Middle frontal gyrus (tissue), 1 donor: ENCODE data around the gene DOCK4.

ENCODE experiments used
- DNase-seq: peaks from one replicate; pipeline ENCODE4 v3.0.0-alpha.2; 2015; ENCODE audit warnings: low spot score; ENCODE audit errors: extremely low spot score

Gene DOCK4

DNA sequence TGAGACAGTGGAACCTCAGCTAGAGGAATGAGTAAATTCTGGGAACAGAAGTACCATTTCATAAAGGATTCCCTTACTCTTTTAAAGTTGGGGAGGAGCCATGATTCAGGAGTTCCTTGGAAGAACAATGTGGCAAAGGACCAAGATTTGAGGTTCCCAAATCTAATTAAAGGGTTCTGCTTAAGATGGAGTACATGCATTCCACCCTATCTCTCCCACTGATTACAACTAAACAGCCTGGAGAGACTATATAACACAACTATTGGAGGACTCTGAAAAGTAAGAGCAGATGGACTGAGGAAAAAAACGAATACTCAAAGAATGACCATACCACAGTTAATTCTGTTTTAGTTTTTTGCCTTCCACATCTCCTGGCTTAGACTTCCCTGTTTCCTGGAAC lies 431.0 kb downstream of the DOCK4 start:
- DNase-seq: no peak

- no peak for DNase-seq
Observed at GRCh38 chr7:111772716-111773115, 433.5 kb downstream of the DOCK4 start.

GRCh38 chr7:111771638-111772037 lies 434.6 kb downstream of the DOCK4 start:
- no peak for DNase-seq

DNA sequence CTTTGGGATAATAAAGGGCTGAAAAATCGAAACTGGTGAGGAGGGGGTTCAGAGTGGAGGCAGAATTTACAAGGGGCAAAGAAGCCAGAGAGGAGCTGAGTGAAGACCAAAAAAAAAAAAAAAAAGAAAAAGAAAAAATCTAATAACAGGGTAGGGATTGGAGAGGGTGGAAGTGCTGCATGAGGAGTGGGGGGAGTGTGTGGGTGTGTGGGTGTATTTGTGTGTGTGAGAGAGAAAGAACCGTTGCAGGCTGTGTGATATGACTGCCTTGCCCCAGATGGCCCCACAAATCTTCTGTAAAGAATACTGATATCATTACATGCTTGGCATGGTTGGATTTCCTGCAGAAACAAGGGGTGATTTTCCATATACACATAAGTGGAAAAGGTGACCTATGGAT lies 436.1 kb downstream of the DOCK4 start:
- no peak for DNase-seq

DNA sequence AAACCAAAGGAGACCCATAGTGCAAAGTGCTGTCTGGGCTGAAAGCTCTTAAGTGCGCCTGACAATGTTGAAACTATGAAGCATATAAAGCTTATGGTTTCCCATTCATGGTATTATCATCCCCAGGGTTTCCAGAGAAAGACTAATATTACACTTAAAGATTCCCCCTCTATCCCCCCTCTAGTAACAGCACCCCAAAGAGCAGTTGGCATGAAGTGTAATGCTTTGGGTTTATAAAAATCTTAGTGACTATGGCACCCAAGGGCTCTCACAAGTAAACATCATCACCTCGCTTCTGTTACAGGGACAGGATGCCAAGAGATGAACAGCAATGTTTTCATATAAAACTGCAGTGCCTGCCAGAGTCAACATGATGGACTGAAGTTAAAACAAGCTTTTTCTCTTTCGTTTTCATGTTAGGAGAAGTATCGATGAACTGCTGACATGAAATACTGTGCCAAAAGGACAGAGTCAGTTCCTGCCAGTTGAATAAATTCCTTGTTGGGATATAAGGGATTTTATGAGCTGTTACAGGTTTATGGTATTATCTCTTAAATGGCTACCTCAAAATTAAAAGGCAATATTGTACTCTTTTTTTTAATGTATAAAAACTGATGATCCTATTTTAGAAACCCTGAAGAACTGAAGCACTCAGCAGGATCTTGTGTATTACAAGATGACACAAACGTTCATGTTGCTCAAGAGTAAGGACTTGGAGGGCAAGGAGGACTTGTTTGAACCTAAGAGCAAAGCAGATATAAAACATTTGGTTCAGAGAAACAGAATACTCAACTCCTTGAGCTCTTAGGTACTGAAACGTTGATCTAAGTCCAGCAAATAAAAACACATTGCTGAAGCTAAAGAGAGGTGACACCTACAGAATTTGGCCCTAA lies 440.2 kb downstream of the DOCK4 start:
- no peak for DNase-seq

GRCh38 chr7:111763221-111763801 lies 442.9 kb downstream of the DOCK4 start:
- DNase-seq: no peak

- DNase-seq: no peak
Observed at GRCh38 chr7:111762799-111763198, 443.4 kb downstream of the DOCK4 start.

DNA sequence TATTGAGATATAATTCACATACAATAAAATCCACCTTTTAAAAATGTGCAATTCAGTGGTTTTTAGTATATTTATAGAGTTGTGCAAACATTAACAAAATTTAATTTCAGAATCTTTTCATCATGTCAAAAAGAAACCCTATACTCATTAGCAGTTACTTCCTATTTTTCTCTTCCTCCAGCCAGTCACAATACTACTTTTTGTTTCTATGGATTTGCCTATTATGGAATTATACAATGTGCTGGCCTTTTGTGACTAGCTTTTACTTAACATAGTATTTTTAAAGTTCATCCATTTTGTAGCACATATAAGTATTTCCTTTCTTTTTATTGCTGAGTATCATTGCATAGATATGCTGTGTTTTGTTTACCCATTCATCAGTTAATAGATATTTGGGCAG lies 444.0 kb downstream of the DOCK4 start:
- no peak for DNase-seq

GRCh38 chr7:111760043-111760442 lies 446.2 kb downstream of the DOCK4 start:
- no peak for DNase-seq

DNA sequence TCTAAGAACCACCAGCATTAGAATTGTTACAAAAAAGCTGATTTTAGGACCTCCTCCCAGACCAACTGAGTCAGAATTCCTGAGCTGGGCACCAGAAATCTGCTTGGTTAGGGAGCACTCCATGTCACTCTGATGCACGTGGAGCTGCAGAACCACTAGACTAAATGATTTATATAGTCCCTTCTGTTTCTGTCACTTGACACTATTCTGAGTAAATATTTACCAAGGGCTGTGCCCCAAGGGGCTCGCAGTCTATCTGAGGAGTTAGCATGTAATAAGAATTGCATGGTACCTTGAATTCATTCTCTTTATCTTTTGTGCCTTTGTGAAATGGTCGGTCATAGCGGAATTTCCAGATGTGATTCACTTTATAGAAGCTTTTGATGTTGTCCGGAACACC lies 447.9 kb downstream of the DOCK4 start:
- no peak for DNase-seq

GRCh38 chr7:111756687-111757178 lies 449.5 kb downstream of the DOCK4 start:
- peak; percentile 74 for DNase-seq

DNA sequence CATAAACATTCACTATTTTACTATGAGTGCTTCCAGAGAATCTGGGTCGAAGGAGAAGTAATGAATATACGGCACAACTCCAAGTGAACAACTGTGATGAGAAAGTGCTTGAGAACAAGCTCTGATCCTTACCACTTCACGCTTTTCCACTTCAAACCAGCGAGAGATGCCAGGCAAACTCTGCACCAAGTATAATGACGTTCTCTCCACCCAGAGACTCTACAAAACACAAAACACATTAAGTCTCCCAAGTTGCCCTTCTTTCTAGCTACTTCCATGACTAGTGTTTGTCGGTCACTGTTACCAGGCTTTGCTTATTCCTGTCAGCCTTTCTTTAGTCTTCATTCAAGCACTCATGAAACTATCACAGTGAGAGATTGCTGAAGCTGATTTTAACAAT lies 450.8 kb downstream of the DOCK4 start:
- DNase-seq: no peak

GRCh38 chr7:111753968-111754367 lies 452.2 kb downstream of the DOCK4 start:
- no peak for DNase-seq

DNA sequence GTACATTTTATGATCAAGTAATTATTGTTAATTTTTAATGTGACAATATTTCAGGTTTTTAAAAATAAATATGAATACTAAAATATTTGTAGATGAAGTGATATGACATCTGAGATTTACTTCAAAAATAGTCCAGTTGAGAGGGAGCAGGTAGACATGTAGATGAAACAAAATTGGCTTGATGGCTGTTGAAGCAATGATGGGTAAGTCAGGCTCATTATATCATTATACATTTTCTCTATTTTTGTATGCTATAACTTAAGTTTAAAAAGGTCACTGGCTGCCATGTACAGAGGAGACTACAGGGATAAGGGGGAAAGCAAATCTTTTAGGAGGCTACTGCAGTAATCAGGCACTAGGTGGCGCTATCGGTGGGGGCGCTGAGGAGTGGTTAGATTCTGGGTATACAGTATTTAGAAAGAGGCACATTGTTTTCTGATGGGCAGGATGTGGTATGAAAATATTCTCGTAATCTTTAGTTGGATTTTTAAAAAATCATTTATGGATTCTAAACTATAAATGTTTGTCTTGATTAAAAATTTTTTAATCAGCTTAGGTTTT lies 454.1 kb downstream of the DOCK4 start:
- no peak for DNase-seq

DNA sequence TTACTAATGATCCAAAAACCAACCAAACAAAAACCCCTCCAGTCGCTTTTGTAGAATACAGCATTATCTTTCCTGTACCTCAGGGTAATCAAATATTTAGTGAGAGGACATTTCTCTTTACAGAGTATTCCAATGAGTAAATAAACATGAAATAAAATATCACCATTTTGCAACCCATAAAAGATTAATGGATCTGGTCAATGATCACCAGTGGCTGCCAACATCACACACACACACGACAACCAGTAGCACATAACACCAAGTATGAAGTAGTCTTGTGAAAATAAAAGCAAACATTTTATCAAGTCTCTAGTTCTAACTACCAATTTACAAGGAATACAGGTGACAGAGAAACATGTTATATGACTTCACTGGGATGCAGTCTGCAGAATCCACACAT lies 455.3 kb downstream of the DOCK4 start:
- DNase-seq: no peak

DNA sequence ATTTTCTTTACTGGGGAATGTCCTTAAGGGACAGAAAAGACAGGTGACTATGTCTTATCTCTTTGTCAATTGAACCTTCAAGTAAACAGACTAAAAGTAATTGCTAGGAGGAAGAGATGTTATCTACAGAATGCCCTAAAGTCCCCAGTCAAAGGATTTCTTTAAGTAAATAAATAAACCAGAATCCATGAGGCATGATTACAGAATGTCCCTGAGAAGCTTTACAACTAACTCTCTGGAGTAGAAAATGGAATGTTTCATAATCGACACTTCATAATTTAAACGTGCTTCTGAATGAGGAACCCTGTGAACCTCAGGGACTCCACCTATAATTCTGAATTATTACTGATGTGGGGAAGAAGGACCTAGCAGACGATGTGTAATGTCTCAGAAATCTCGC lies 456.0 kb downstream of the DOCK4 start:
- DNase-seq: no peak

GRCh38 chr7:111749625-111750024 lies 456.6 kb downstream of the DOCK4 start:
- no peak for DNase-seq

GRCh38 chr7:111747718-111748117 lies 458.5 kb downstream of the DOCK4 start:
- DNase-seq: no peak

DNA sequence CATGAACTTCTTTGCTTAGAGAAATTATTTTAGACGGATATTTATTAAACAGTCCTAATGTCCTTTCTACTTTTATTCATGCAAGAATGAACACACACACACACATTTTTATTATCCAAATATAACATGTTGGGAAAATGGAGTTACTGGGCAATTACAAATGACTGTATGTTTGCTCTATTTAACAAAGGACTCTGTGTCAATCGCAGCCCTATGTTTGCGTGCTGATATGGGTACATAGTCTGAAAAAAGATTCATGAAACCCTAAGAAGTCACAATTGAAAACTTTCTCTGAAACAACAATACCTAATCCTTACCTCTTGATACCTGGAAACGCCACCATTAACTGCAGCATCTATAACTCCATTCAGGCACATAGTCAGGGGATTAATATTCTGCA lies 459.2 kb downstream of the DOCK4 start:
- no peak for DNase-seq

DNA sequence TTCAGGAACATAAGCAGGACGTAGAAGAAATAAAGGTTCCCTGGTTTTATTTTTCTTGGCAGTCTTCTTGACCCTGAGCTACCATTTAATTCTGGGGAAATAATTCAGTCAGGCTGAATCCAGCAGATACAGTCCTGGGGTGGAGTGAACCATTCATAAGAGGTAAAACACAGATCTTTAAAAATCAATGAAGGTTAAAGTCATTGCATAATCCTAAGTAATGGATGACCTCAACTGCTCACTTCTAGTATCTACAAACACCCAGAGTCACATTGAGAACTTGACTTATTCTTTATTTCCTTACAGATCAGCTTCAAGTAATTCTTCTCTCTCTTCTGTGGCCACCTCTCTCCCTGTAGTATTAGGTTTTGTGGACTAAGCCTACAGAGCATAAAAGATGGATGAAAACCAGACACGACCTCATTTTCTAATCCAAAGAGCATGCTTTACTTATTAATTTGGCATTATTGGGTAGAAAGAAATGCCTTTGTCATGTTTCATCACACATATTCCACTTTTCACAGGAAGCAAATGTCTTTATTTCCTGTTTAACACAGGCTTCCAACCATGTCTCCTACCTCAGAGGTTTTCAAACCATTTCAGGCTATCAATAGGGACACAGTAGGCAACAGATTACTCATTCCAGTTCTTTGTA lies 461.6 kb downstream of the DOCK4 start:
- DNase-seq: no peak

DNA sequence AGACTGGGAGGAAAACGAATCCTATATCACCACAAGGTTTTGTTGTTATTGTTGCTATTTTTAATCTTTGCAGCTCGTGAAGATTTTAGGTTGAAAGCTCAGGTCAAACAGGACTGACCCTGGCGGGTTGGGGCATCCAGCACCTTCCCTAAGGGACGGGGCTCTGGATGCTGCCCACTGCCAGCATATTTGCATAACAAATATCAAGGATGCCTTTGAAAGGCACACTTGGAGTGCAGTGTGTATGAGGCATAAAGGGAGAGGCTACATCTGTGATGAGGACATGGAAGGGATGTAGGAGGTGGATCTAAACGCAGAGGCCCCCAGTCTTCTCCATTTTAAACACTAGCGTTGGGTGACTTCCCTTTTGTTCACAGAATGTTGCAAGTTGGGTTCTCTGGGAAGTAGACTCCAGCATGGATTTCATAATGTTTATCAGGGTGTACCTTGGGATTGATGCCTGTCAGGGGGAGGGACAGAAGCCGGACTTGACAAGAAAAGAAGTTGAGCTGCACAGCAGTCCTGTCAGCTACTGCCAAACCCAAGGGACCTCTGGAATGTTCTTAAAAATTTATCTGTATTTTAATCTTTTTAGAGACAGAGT lies 462.9 kb downstream of the DOCK4 start:
- DNase-seq: no peak

- peak; percentile 61 for DNase-seq
Observed at GRCh38 chr7:111741811-111742240, 464.4 kb downstream of the DOCK4 start.
